Prostate gland (tissue), 2 donors: Measurements from ENCODE around the gene BNIP5. TPM values are rescaled to one million over a fixed set of nuclear protein-coding genes. Genes with fewer than 3 reads are reported as not detected.

Source experiments
- DNase-seq: peaks from one replicate; pipeline ENCODE4 v3.0.0-alpha.2; 2019; ENCODE audit warnings: low spot score
- H3K27ac ChIP-seq, 2 donors: fragments of 200-600 bp; sonication (generic); 2 replicates each; pipeline ENCODE4 v1.5.1; 2017 to 2019
- H3K27me3 ChIP-seq: fragments of 200-600 bp; sonication (generic); replicated peaks from 2 replicates; pipeline ENCODE4 v1.5.1; 2019; ENCODE audit not compliant: insufficient read depth
- H3K36me3 ChIP-seq, 2 donors: fragments of 200-600 bp; sonication (generic); 1 replicate in 1 of 2; 2 replicates in 1 of 2; pipeline versions ENCODE4 v1.5.1 to v1.8.1; 2017 to 2019
- H3K4me1 ChIP-seq: fragments of 200-600 bp; sonication (generic); replicated peaks from 2 replicates; pipeline ENCODE4 v1.5.1; 2019
- H3K4me3 ChIP-seq, 2 donors: fragments of 200-600 bp; sonication (generic); 2 replicates each; pipeline ENCODE4 v1.5.1; 2017 to 2019
- H3K9me3 ChIP-seq: fragments of 200-600 bp; sonication (generic); 2 replicates; pipeline ENCODE4 v1.5.1; 2017
- CTCF ChIP-seq, 4 experiments: fragments of 200-600 bp in 2 of 4; fragments of 450-650 bp in 2 of 4; sonication (generic) in 2 of 4; IDR thresholded peaks; 1 replicate in 3 of 4; 2 replicates in 1 of 4; pipeline ENCODE4 v1.5.1; 2016 to 2019; ENCODE audit warnings: antibody characterized with exemption in 4 of 4, mild to moderate bottlenecking in 2 of 4, moderate library complexity in 2 of 4
- POLR2A ChIP-seq: fragments of 450-650 bp; IDR thresholded peaks from one replicate; pipeline ENCODE4 v1.6.1; 2016; ENCODE audit warnings: antibody characterized with exemption, mild to moderate bottlenecking
- POLR2AphosphoS5 ChIP-seq: sonication (generic); formaldehyde crosslinking; IDR thresholded peaks from one replicate; pipeline ENCODE4 v1.6.1; 2017; ENCODE audit warnings: antibody characterized with exemption
- WGBS: methylation state at CpG from one replicate; pipeline ENCODE4 v1.1.5; 2018; 5-methylcytosine and 5-hydroxymethylcytosine counted together
- intact Hi-C: fragments of 100-400 bp; cut with DNase I; formaldehyde crosslinking; loops from one replicate; pipeline ENCODE4 v1.14.2; 2022
- total RNA-seq, 2 donors: library from RNA; depleted of rRNA; stranded (reverse); fragments of >200 nt; gene quantifications; one replicate each; pipeline ENCODE4 v1.1.0, GENCODE V29; 2016

The BNIP5 gene
- total RNA-seq, 2 donors from 2014 or later = 0.34 TPM; not detected in 1

DNA sequence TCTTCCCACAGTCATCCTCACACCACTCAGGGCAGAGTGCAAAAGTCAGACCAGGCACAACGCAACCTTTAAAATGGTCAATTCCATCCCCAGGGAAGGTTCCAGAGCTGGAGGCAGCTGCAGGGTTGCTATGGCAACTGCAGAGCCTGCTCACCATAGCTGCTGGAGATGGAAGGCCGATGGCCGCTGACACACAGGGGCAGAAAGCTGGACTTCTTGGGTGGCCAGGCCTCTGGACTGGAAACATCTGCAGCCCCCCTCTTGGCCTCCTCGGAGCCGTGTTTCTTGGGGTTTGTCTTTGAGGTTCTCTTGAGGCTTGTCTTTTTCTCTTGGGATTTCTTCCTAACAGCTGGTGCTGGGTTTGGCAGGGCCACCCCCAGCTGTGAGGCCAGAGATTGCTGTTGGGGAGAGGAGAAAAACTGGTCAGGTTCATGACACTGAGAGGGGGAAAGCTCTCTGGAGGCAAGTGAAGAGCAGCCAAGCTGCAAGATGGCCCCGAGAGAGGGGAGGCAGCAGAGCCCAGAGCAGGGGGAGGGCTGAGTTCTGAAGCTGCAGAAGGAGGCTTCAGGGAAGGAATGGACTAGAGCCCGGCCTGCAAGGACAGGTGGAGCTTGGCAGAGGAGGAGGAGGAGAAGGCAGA, 10.2 kb downstream of the BNIP5 start:
- intact Hi-C loops = no loop called here
- no peaks in the 10 kb centered on the region for H3K36me3 ChIP-seq
- no peak for DNase-seq
- WGBS = 66% methylated on average over 7 of the region's 7 CpGs
- TF ChIP-seq POLR2AphosphoS5 (no peak), CTCF (IDR thresholded peaks at IDR 0.05) (no peak), POLR2A (no peak)
- H3K9me3 ChIP-seq = no peaks in the 10 kb centered on the region
- no peak overlapping the region for H3K27ac ChIP-seq
- H3K4me3 ChIP-seq = no peak overlapping the region
- H3K4me1 ChIP-seq = no peaks in the 10 kb centered on the region
- no peaks in the 10 kb centered on the region for H3K27me3 ChIP-seq

DNA sequence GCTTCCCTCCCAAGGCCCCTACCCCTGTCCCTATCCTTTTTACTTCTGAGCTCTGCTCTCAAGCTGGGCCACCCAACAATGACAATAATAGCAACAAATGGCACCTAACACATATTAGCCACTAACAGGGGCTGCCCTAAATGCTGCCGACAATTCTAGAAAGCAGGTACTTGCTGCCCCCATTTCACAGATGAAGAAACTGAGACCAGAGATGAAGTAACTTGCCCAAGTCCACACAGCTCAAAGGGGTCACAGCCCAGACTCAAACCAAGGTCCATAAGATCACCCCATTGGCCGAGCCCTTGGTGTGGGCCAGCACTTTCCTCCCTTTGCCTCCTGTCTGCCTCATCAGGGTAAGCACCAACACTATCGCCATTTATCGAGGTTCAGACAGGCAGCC, 12.0 kb downstream of the BNIP5 start:
- WGBS = 90% methylated on average over 4 of the region's 4 CpGs
- intact Hi-C loops = no loop called here
- H3K9me3 ChIP-seq = no peaks in the 10 kb centered on the region
- H3K36me3 ChIP-seq = no peaks in the 10 kb centered on the region
- TF ChIP-seq POLR2AphosphoS5 = no peak
- TF ChIP-seq CTCF (IDR thresholded peaks at IDR 0.05) = no peak
- no peak for TF ChIP-seq POLR2A
- no peak overlapping the region for H3K27ac ChIP-seq
- peaks cover 1% of the 10 kb centered on the region for H3K4me1 ChIP-seq
- DNase-seq = no peak
- H3K4me3 ChIP-seq = no peak overlapping the region
- H3K27me3 ChIP-seq = no peaks in the 10 kb centered on the region

DNA sequence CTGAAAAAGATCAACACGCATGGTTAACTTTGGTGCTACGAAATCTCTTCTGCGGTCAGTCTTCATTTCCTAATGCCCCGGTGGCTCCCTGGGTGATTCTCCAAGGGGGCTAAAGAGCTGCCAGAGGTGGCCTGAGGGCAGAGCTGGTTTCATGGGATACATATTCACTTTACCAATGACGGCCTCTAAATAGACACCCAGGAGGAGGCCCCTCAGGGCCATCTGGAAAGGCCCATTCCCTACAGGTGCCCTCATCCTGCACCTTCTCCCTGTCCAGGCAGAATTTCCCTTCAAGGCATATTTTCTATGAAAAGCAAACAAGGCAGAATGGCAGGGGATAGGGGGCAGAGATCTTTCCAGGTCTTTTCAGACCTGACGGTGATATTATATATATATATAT, 12.5 kb downstream of the BNIP5 start:
- DNase-seq = no peak
- TF ChIP-seq POLR2A = no peak
- no peak for TF ChIP-seq CTCF (IDR thresholded peaks at IDR 0.05)
- TF ChIP-seq POLR2AphosphoS5 = no peak
- no peaks in the 10 kb centered on the region for H3K36me3 ChIP-seq
- H3K9me3 ChIP-seq = no peaks in the 10 kb centered on the region
- peaks cover 4% of the 10 kb centered on the region for H3K4me1 ChIP-seq
- no peak overlapping the region for H3K27ac ChIP-seq
- intact Hi-C loops = no loop called here
- no peaks in the 10 kb centered on the region for H3K27me3 ChIP-seq
- no peak overlapping the region for H3K4me3 ChIP-seq
- WGBS = 83% methylated on average over 6 of the region's 6 CpGs

DNA sequence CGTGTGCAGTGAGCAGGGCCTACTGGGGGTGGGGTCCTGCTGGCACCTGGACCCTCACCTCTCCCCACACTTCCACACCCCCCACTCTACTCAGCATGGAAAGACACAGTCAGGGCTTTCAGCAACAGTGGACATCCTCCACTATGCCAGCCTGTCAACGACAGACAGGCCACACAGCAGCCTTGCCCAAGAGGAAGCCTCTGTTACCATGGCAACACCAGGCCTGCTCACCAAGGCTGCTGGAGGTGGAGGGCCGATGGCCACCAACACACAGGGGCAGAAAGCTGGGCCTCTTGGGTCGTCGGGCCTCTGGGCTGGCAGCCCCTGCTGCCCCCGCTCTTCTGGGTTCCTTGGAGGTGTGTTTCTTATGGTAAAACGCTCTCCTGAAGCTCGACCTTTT, 13.6 kb downstream of the BNIP5 start:
- H3K9me3 ChIP-seq = no peaks in the 10 kb centered on the region
- DNase-seq = no peak
- TF ChIP-seq POLR2A (no peak), CTCF (IDR thresholded peaks at IDR 0.05) (no peak), POLR2AphosphoS5 (no peak)
- H3K4me1 ChIP-seq = peaks cover 4% of the 10 kb centered on the region
- no peak overlapping the region for H3K27ac ChIP-seq
- WGBS = 73% methylated on average over 8 of the region's 8 CpGs
- no peaks in the 10 kb centered on the region for H3K27me3 ChIP-seq
- H3K4me3 ChIP-seq = no peak overlapping the region
- no peaks in the 10 kb centered on the region for H3K36me3 ChIP-seq
- intact Hi-C loops = no loop called here

DNA sequence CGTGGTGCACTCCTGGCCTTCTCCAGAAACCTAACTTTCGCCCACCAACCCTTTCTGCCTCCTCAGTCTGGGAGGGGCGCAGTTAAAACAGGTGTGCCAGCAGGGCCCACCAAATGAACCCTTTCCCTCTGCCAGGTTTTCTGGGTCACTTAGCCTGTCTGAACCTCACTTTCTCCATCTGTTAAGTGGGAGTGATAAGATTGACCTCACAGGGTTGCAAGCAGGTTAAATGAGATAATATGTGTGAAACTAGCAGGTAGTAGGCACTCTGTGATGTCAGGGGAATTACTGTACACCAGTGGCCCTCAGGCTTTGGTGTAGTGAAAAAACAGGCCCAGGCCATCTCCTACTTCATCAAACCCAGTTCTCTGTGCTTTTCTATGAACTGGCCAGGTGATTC, 14.1 kb downstream of the BNIP5 start:
- TF ChIP-seq POLR2AphosphoS5 (no peak), POLR2A (no peak), CTCF (IDR thresholded peaks at IDR 0.05) (no peak)
- Histone ChIP-seq H3K27me3 (no peaks in the 10 kb centered on the region), H3K9me3 (no peaks in the 10 kb centered on the region), H3K4me3 (no peak overlapping the region), H3K4me1 (peaks cover 4% of the 10 kb centered on the region), H3K36me3 (no peaks in the 10 kb centered on the region), H3K27ac (no peak overlapping the region)
- DNase-seq = no peak
- 82% methylated on average over 3 of the region's 3 CpGs for WGBS
- intact Hi-C loops = no loop called here
